ENCODE data around the gene CDH23.

The CDH23 gene

GRCh38 chr10:71534568-71535194 lies 138.0 kb downstream of the CDH23 start:
- no peak for DNase-seq

- no peak for DNase-seq
Measured at GRCh38 chr10:71536332-71536731, 139.6 kb downstream of the CDH23 start.

GRCh38 chr10:71537125-71537524 lies 140.4 kb downstream of the CDH23 start:
- DNase-seq = no peak

GRCh38 chr10:71537681-71538080 lies 141.0 kb downstream of the CDH23 start:
- DNase-seq = no peak

- DNase-seq = no peak
Measured at GRCh38 chr10:71538608-71539260, 142.0 kb downstream of the CDH23 start.

GRCh38 chr10:71539442-71540118 lies 142.9 kb downstream of the CDH23 start:
- no peak for DNase-seq

GRCh38 chr10:71542478-71542877 lies 145.8 kb downstream of the CDH23 start:
- no peak for DNase-seq

GRCh38 chr10:71543608-71544170 lies 147.0 kb downstream of the CDH23 start:
- DNase-seq = no peak

GRCh38 chr10:71545001-71545400 lies 148.3 kb downstream of the CDH23 start:
- DNase-seq = no peak

- DNase-seq = no peak
Measured at GRCh38 chr10:71546220-71546619, 149.5 kb downstream of the CDH23 start.

GRCh38 chr10:71547312-71547711 lies 150.6 kb downstream of the CDH23 start:
- DNase-seq = no peak

GRCh38 chr10:71547876-71548846 lies 151.4 kb downstream of the CDH23 start:
- DNase-seq = peak in 13 of 51 donors; percentile 6 to 46 (median 16)

- DNase-seq = no peak
Measured at GRCh38 chr10:71549766-71550533, 153.2 kb downstream of the CDH23 start.

GRCh38 chr10:71550628-71551027 lies 153.9 kb downstream of the CDH23 start:
- no peak for DNase-seq

GRCh38 chr10:71551970-71552369 lies 155.2 kb downstream of the CDH23 start:
- DNase-seq = no peak

GRCh38 chr10:71553432-71553831 lies 156.7 kb downstream of the CDH23 start:
- no peak for DNase-seq

GRCh38 chr10:71554671-71555070 lies 158.0 kb downstream of the CDH23 start:
- DNase-seq = no peak

GRCh38 chr10:71555087-71555723 lies 158.5 kb downstream of the CDH23 start:
- DNase-seq = no peak

GRCh38 chr10:71555724-71556119 lies 159.0 kb downstream of the CDH23 start:
- DNase-seq = no peak

GRCh38 chr10:71558991-71559390 lies 162.3 kb downstream of the CDH23 start:
- DNase-seq = no peak

Measured in hypothalamus (tissue), 51 donors.